CD14-positive monocyte (primary cell): Measurements from ENCODE around the gene CRMP1. TPM values are rescaled to one million over a fixed set of nuclear protein-coding genes. Genes with fewer than 3 reads are reported as not detected.

Experiments
- DNase-seq, 3 donors: peaks; one replicate each; pipeline ENCODE4 v3.0.0-alpha.2; 2011 to 2022
- H2AFZ ChIP-seq: 2 replicates; pipeline ENCODE4 v1.6.0; 2012; ENCODE audit warnings: mild to moderate bottlenecking, low read depth, low read length, inconsistent platforms; ENCODE audit not compliant: insufficient read depth, poor library complexity, severe bottlenecking
- H3K27ac ChIP-seq, 2 donors: 1 replicate in 1 of 2; 2 replicates in 1 of 2; pipeline ENCODE4 v1.5.1; 2012 to 2013; ENCODE audit warnings: low read length in 2 of 2, control low read depth in 1 of 2, inconsistent platforms in 1 of 2, low read depth in 1 of 2, mild to moderate bottlenecking in 1 of 2
- H3K27me3 ChIP-seq, 2 donors: one replicate each; pipeline versions ENCODE4 v1.6.0 to v1.6.1; 2011 to 2013; ENCODE audit warnings: low read length in 2 of 2; ENCODE audit not compliant: control insufficient read depth in 2 of 2, insufficient read depth in 2 of 2
- H3K36me3 ChIP-seq, 2 donors: replicated peaks in 1 of 2; 1 replicate in 1 of 2; 2 replicates in 1 of 2; pipeline versions ENCODE4 v1.5.1 to v1.6.1; 2012 to 2013; ENCODE audit warnings: low read length in 2 of 2, control low read depth in 1 of 2, inconsistent platforms in 1 of 2, mild to moderate bottlenecking in 1 of 2; ENCODE audit not compliant: insufficient read depth in 2 of 2, control insufficient read depth in 1 of 2
- H3K4me1 ChIP-seq, 2 donors: 1 replicate in 1 of 2; 2 replicates in 1 of 2; pipeline versions ENCODE4 v1.5.1 to v1.6.1; 2012 to 2013; ENCODE audit warnings: low read length in 2 of 2, control low read depth in 1 of 2, inconsistent platforms in 1 of 2, mild to moderate bottlenecking in 1 of 2, moderate library complexity in 1 of 2; ENCODE audit not compliant: insufficient read depth in 2 of 2, control insufficient read depth in 1 of 2
- H3K4me2 ChIP-seq: replicated peaks from 2 replicates; pipeline ENCODE3; 2012; ENCODE audit warnings: low read length, moderate library complexity, mild to moderate bottlenecking; ENCODE audit not compliant: poor library complexity, severe bottlenecking; ENCODE audit errors: extremely low read depth
- H3K4me3 ChIP-seq, 3 experiments: fragments of 200-600 bp in 1 of 3; sonication (generic) in 1 of 3; replicated peaks in 1 of 3; 1 replicate in 2 of 3; 2 replicates in 1 of 3; pipeline ENCODE4 v1.5.1; 2011 to 2013; ENCODE audit warnings: low read length in 3 of 3, mild to moderate bottlenecking in 3 of 3, control low read depth in 2 of 3, low read depth in 2 of 3, inconsistent platforms in 1 of 3, moderate library complexity in 1 of 3
- H3K79me2 ChIP-seq: 2 replicates; pipeline ENCODE4 v1.6.0; 2012; ENCODE audit warnings: mild to moderate bottlenecking, control low read depth, inconsistent platforms, low read length, moderate library complexity; ENCODE audit not compliant: insufficient read depth
- H3K9ac ChIP-seq: 2 replicates; pipeline ENCODE4 v1.6.0; 2017; ENCODE audit warnings: low read length, mild to moderate bottlenecking; ENCODE audit not compliant: insufficient read depth, poor library complexity, severe bottlenecking
- H3K9me3 ChIP-seq, 2 donors: replicated peaks in 1 of 2; 1 replicate in 1 of 2; 2 replicates in 1 of 2; pipeline versions ENCODE4 v1.5.1 to v1.6.1; 2012 to 2013; ENCODE audit warnings: low read length in 2 of 2, control low read depth in 1 of 2; ENCODE audit not compliant: control insufficient read depth in 1 of 2, insufficient read depth in 1 of 2
- H4K20me1 ChIP-seq: 2 replicates; pipeline ENCODE4 v1.6.0; 2012; ENCODE audit warnings: mild to moderate bottlenecking, low read length, control low read depth, moderate library complexity; ENCODE audit not compliant: insufficient read depth
- H3K27ac Mint-ChIP-seq, 7 donors: one replicate each; pipeline ENCODE4 v1.8.0; 2020; ENCODE audit warnings: mild to moderate bottlenecking in 7 of 7, mixed read lengths in 7 of 7, moderate library complexity in 6 of 7, inconsistent platforms in 2 of 7
- H3K27me3 Mint-ChIP-seq, 3 donors: one replicate each; pipeline ENCODE4 v1.8.0; 2021 to 2022; ENCODE audit warnings: low read depth in 3 of 3, mild to moderate bottlenecking in 3 of 3, mixed read lengths in 3 of 3, moderate library complexity in 3 of 3, inconsistent platforms in 1 of 3
- H3K36me3 Mint-ChIP-seq, 2 donors: one replicate each; pipeline ENCODE4 v1.8.0; 2020; ENCODE audit warnings: mixed read lengths in 2 of 2, inconsistent platforms in 1 of 2, mild to moderate bottlenecking in 1 of 2
- H3K4me1 Mint-ChIP-seq: one replicate; pipeline ENCODE4 v1.8.0; 2020; ENCODE audit warnings: mild to moderate bottlenecking, mixed read lengths
- H3K4me3 Mint-ChIP-seq, 2 donors: one replicate each; pipeline ENCODE4 v1.8.0; 2020; ENCODE audit warnings: mild to moderate bottlenecking in 2 of 2, mixed read lengths in 2 of 2, moderate library complexity in 1 of 2
- H3K9me3 Mint-ChIP-seq, 7 donors: one replicate each; pipeline ENCODE4 v1.8.0; 2020 to 2022; ENCODE audit warnings: mixed read lengths in 7 of 7, mild to moderate bottlenecking in 6 of 7, moderate library complexity in 6 of 7, inconsistent platforms in 2 of 7
- CTCF ChIP-seq: fragments of 200-600 bp; IDR thresholded peaks from one replicate; pipeline ENCODE4 v1.8.0; 2022; ENCODE audit warnings: antibody characterized with exemption, mild to moderate bottlenecking
- WGBS: methylation state at CpG from one replicate; pipeline ENCODE4 v1.1.5; 2013; ENCODE audit warnings: missing lambda C conversion rate; ENCODE audit not compliant: insufficient coverage; 5-methylcytosine and 5-hydroxymethylcytosine counted together
- intact Hi-C, 2 donors: fragments of 100-400 bp; cut with micrococcal nuclease; formaldehyde crosslinking; loops; one replicate each; pipeline versions ENCODE4 v1.15.0 to v1.15.1; 2023
- polyA plus RNA-seq, 3 donors: library from polyadenylated mRNA; depleted of rRNA in 1 of 3; unstranded in 2 of 3; stranded (reverse) in 1 of 3; fragments of 300-500 nt in 2 of 3; fragments of >200 nt in 1 of 3; fragmentation: Illumina TruSeq in 2 of 3; gene quantifications; 1 replicate in 2 of 3; 2 replicates in 1 of 3; pipeline ENCODE4 v1.2.3, GENCODE V29; 2012 to 2021

Gene CRMP1
- polyA plus RNA-seq, 3 donors: not detected

- no peak overlapping the region for H2AFZ ChIP-seq
- no peaks in the 10 kb centered on the region for H3K4me1 ChIP-seq
- no peak overlapping the region for H3K27ac Mint-ChIP-seq
- no peak overlapping the region for H3K4me3 ChIP-seq
- WGBS: no CpG with 5 or more reads among the region's 1 CpG
- H3K4me3 Mint-ChIP-seq: no peak overlapping the region
- peaks cover 0 to 5% (median 2%) of the 10 kb centered on the region in 7 donors for H3K9me3 Mint-ChIP-seq
- no peaks in the 10 kb centered on the region for H3K79me2 ChIP-seq
- H3K27ac ChIP-seq: no peak overlapping the region
- no peak overlapping the region for H3K4me2 ChIP-seq
- no peaks in the 10 kb centered on the region for H3K4me1 Mint-ChIP-seq
- TF ChIP-seq CTCF: no peak
- no peak overlapping the region for H3K9ac ChIP-seq
- no peaks in the 10 kb centered on the region for H4K20me1 ChIP-seq
- intact Hi-C loops: no loop called here
- H3K27me3 Mint-ChIP-seq: peaks cover 21 to 42% (median 32%) of the 10 kb centered on the region in 3 donors
- H3K27me3 ChIP-seq: peaks cover 9 to 25% of the 10 kb centered on the region in 2 donors
- no peaks in the 10 kb centered on the region for H3K9me3 ChIP-seq
- no peak for DNase-seq
- no peaks in the 10 kb centered on the region for H3K36me3 ChIP-seq
- no peaks in the 10 kb centered on the region for H3K36me3 Mint-ChIP-seq
Measured at GRCh38 chr4:5883916-5884315, 9.0 kb downstream of the CRMP1 start.

DNA sequence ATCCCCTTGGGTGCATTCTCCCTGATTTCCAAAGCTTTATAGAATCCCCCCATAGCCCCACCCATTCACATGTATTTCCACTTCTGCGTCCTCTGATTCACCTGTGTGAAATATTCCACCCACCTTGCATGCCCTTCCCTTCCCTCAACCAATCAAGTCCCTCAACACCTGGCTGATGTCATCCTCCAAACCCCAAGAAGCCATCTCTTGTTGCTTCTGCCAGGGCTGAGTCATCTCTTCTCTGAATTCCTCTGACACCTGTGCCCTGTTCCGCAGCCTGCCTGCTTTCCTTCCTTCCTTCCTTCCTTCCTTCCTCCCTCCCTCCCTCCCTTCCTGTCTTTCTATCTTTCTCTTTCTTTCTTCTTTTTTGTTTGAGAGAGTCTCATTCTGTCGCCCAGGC lies 9.9 kb downstream of the CRMP1 start:
- Histone ChIP-seq H3K27me3 (peaks cover 6 to 20% of the 10 kb centered on the region in 2 donors), H3K4me1 (no peaks in the 10 kb centered on the region), H4K20me1 (no peaks in the 10 kb centered on the region), H3K9me3 (no peaks in the 10 kb centered on the region), H3K9ac (no peak overlapping the region), H3K4me3 (no peak overlapping the region), H3K79me2 (no peaks in the 10 kb centered on the region), H2AFZ (no peak overlapping the region), H3K27ac (no peak overlapping the region), H3K36me3 (no peaks in the 10 kb centered on the region), H3K4me2 (no peak overlapping the region)
- intact Hi-C loops: no loop called here
- Mint-ChIP-seq H3K27me3 (peaks cover 17 to 36% (median 29%) of the 10 kb centered on the region in 3 donors), H3K4me1 (no peaks in the 10 kb centered on the region), H3K27ac (no peak overlapping the region), H3K9me3 (peaks cover 0 to 5% (median 0%) of the 10 kb centered on the region in 7 donors), H3K36me3 (no peaks in the 10 kb centered on the region), H3K4me3 (no peak overlapping the region)
- 81% methylated on average over 2 of the region's 3 CpGs for WGBS
- no peak for TF ChIP-seq CTCF
- DNase-seq: no peak
